Calu3 (cell line): Measurements from ENCODE around the gene KLF12. TPM values are rescaled to one million over a fixed set of nuclear protein-coding genes. Genes with fewer than 3 reads are reported as not detected.

Experiments
- BruUV-seq: library from RNA; stranded (reverse); fragments of 400-500 nt; replicated peaks from 2 replicates; lab custom pipeline; 2021; lab: Mats Ljungman, UMichigan
- CTCF ChIA-PET: fragments of 300-600 bp; sonication (Branson Sonifier 250); formaldehyde crosslinking; loops from one replicate; lab custom pipeline; 2022; ENCODE audit warnings: antibody characterized with exemption; lab: Charles Lee
- DNase-seq: peaks from one replicate; pipeline ENCODE4 v3.0.0; 2022
- H3K27ac Mint-ChIP-seq: one replicate; pipeline ENCODE4 v1.8.0; 2022; ENCODE audit warnings: mixed read lengths; ENCODE audit not compliant: unreplicated experiment
- H3K27me3 Mint-ChIP-seq: one replicate; pipeline ENCODE4 v1.8.0; 2022; ENCODE audit warnings: mixed read lengths; ENCODE audit not compliant: unreplicated experiment
- H3K36me3 Mint-ChIP-seq: one replicate; pipeline ENCODE4 v1.8.0; 2022; ENCODE audit warnings: mild to moderate bottlenecking, moderate library complexity, mixed read lengths; ENCODE audit not compliant: insufficient read depth, unreplicated experiment
- H3K4me1 Mint-ChIP-seq: one replicate; pipeline ENCODE4 v1.8.0; 2022; ENCODE audit warnings: mild to moderate bottlenecking, low read depth, mixed read lengths; ENCODE audit not compliant: unreplicated experiment
- H3K4me3 Mint-ChIP-seq: one replicate; pipeline ENCODE4 v1.8.0; 2022; ENCODE audit warnings: mild to moderate bottlenecking, low read depth, moderate library complexity, mixed read lengths; ENCODE audit not compliant: unreplicated experiment
- H3K9me3 Mint-ChIP-seq: one replicate; pipeline ENCODE4 v1.8.0; 2022; ENCODE audit warnings: low read depth, mixed read lengths; ENCODE audit not compliant: unreplicated experiment
- CTCF ChIP-seq: fragments of 200-600 bp; IDR thresholded peaks from one replicate; pipeline ENCODE4 v1.8.0; 2022; ENCODE audit warnings: antibody characterized with exemption; ENCODE audit not compliant: unreplicated experiment
- intact Hi-C: fragments of 100-400 bp; cut with micrococcal nuclease; formaldehyde crosslinking; loops from one replicate; pipeline ENCODE4 v1.10.0; 2022; ENCODE audit not compliant: unreplicated experiment
- total RNA-seq: library from RNA; stranded (reverse); gene quantifications from 2 replicates; pipeline ENCODE4 v1.2.3, GENCODE V29; 2022

Gene KLF12
- total RNA-seq, 1 experiment from 2014 or later: 3.9 TPM

- TF ChIP-seq CTCF: no peak
- CTCF ChIA-PET: no interaction called here
- no peaks in the 10 kb centered on the region for H3K4me1 Mint-ChIP-seq
- peaks cover 7% of the 10 kb centered on the region for H3K9me3 Mint-ChIP-seq
- H3K36me3 Mint-ChIP-seq: no peaks in the 10 kb centered on the region
- no peak overlapping the region for H3K27ac Mint-ChIP-seq
- intact Hi-C loops: no loop called here
- no TSS peak for BruUV-seq
- no peak for DNase-seq
- no peak overlapping the region for H3K4me3 Mint-ChIP-seq
- no peaks in the 10 kb centered on the region for H3K27me3 Mint-ChIP-seq
These were observed 30.1 kb downstream of the KLF12 start for GRCh38 chr13:74103970-74104555.

- H3K9me3 Mint-ChIP-seq: peaks cover 7% of the 10 kb centered on the region
- no peaks in the 10 kb centered on the region for H3K27me3 Mint-ChIP-seq
- no peak overlapping the region for H3K4me3 Mint-ChIP-seq
- BruUV-seq: no TSS peak
- H3K27ac Mint-ChIP-seq: no peak overlapping the region
- DNase-seq: no peak
- no peaks in the 10 kb centered on the region for H3K36me3 Mint-ChIP-seq
- CTCF ChIA-PET: no interaction called here
- intact Hi-C loops: no loop called here
- no peaks in the 10 kb centered on the region for H3K4me1 Mint-ChIP-seq
- no peak for TF ChIP-seq CTCF
These were observed 31.0 kb downstream of the KLF12 start for GRCh38 chr13:74103196-74103595.

- CTCF ChIA-PET: no interaction called here
- BruUV-seq: no TSS peak
- no peak overlapping the region for H3K4me3 Mint-ChIP-seq
- H3K4me1 Mint-ChIP-seq: no peaks in the 10 kb centered on the region
- no peak overlapping the region for H3K27ac Mint-ChIP-seq
- no peaks in the 10 kb centered on the region for H3K36me3 Mint-ChIP-seq
- peaks cover 7% of the 10 kb centered on the region for H3K9me3 Mint-ChIP-seq
- no peak for DNase-seq
- intact Hi-C loops: no loop called here
- no peak for TF ChIP-seq CTCF
- H3K27me3 Mint-ChIP-seq: no peaks in the 10 kb centered on the region
These were observed 31.5 kb downstream of the KLF12 start for GRCh38 chr13:74102691-74103090.

- Mint-ChIP-seq H3K4me3 (no peak overlapping the region), H3K27me3 (no peaks in the 10 kb centered on the region), H3K27ac (no peak overlapping the region), H3K9me3 (peaks cover 4% of the 10 kb centered on the region), H3K36me3 (no peaks in the 10 kb centered on the region), H3K4me1 (no peaks in the 10 kb centered on the region)
- TF ChIP-seq CTCF: no peak
- DNase-seq: no peak
- intact Hi-C loops: no loop called here
- CTCF ChIA-PET: no interaction called here
- no TSS peak for BruUV-seq
These were observed 32.8 kb downstream of the KLF12 start for GRCh38 chr13:74101436-74101835.
